Mesodermal cell (in vitro differentiated cells): ENCODE measurements around the gene PLAAT1.

Source experiments
- H3K27ac ChIP-seq: 2 replicates; pipeline ENCODE4 v1.7.0; 2013; ENCODE audit warnings: mild to moderate bottlenecking, low read depth, low read length, moderate library complexity; ENCODE audit not compliant: severe bottlenecking
- H3K36me3 ChIP-seq: 2 replicates; pipeline ENCODE4 v1.7.1; 2013; ENCODE audit warnings: mild to moderate bottlenecking, low read length, moderate library complexity; ENCODE audit not compliant: control insufficient read depth, insufficient read depth
- H3K4me1 ChIP-seq: one replicate; pipeline ENCODE4 v1.7.1; 2013; ENCODE audit warnings: mild to moderate bottlenecking, low read length; ENCODE audit not compliant: insufficient read depth, control insufficient read depth, poor library complexity, severe bottlenecking
- H3K4me3 ChIP-seq: 2 replicates; pipeline ENCODE4 v1.7.0; 2013; ENCODE audit warnings: low read length, control low read depth, mild to moderate bottlenecking; ENCODE audit not compliant: insufficient read depth, poor library complexity, severe bottlenecking; ENCODE audit errors: extremely low read depth
- H3K9me3 ChIP-seq: 2 replicates; pipeline ENCODE4 v1.7.1; 2013; ENCODE audit warnings: mild to moderate bottlenecking, low read length, moderate library complexity; ENCODE audit not compliant: control insufficient read depth
- WGBS, 2 experiments: methylation state at CpG; one replicate each; pipeline ENCODE4 v1.1.5; 2013; ENCODE audit warnings: missing lambda C conversion rate in 2 of 2; ENCODE audit not compliant: insufficient coverage in 2 of 2; 5-methylcytosine and 5-hydroxymethylcytosine counted together

Gene PLAAT1

GRCh38 chr3:193305356-193305755 is 64.3 kb downstream of the PLAAT1 start:
- WGBS, 2 experiments, result 67 to 100% methylated on average over 1 of the region's 1 CpG
- H3K27ac ChIP-seq, result no peak overlapping the region
- H3K4me3 ChIP-seq, result no peak overlapping the region
- no peaks in the 10 kb centered on the region for H3K4me1 ChIP-seq
- no peaks in the 10 kb centered on the region for H3K9me3 ChIP-seq
- H3K36me3 ChIP-seq, result no peaks in the 10 kb centered on the region

- Histone ChIP-seq H3K4me3 (no peak overlapping the region), H3K9me3 (no peaks in the 10 kb centered on the region), H3K27ac (no peak overlapping the region), H3K36me3 (no peaks in the 10 kb centered on the region), H3K4me1 (no peaks in the 10 kb centered on the region)
- 87 to 97% methylated on average over 5 to 6 of the region's 6 CpGs for WGBS, 2 experiments
Observed at GRCh38 chr3:193310914-193311723, 70.1 kb downstream of the PLAAT1 start.

GRCh38 chr3:193313061-193313958 is 72.3 kb downstream of the PLAAT1 start:
- Histone ChIP-seq H3K27ac (no peak overlapping the region), H3K4me3 (no peak overlapping the region), H3K4me1 (no peaks in the 10 kb centered on the region), H3K36me3 (no peaks in the 10 kb centered on the region), H3K9me3 (no peaks in the 10 kb centered on the region)
- 93 to 98% methylated on average over 3 of the region's 3 CpGs for WGBS, 2 experiments

- Histone ChIP-seq H3K4me1 (no peaks in the 10 kb centered on the region), H3K27ac (no peak overlapping the region), H3K9me3 (no peaks in the 10 kb centered on the region), H3K4me3 (no peak overlapping the region), H3K36me3 (no peaks in the 10 kb centered on the region)
- WGBS, 2 experiments, result 77 to 96% methylated on average over 3 of the region's 3 CpGs
Observed at GRCh38 chr3:193314161-193314560, 73.1 kb downstream of the PLAAT1 start.

GRCh38 chr3:193317682-193318300 is 76.8 kb downstream of the PLAAT1 start:
- Histone ChIP-seq H3K4me1 (no peaks in the 10 kb centered on the region), H3K9me3 (no peaks in the 10 kb centered on the region), H3K27ac (no peak overlapping the region), H3K4me3 (no peak overlapping the region), H3K36me3 (no peaks in the 10 kb centered on the region)
- WGBS, 2 experiments, result no CpG with 5 or more reads among the region's 2 CpGs
